Neural progenitor cell (in vitro differentiated cells): ENCODE results near the gene SCGN.

Experiments used
- EZH2 ChIP-seq: fragments of 200-600 bp; sonication (generic); IDR thresholded peaks from 2 replicates; pipeline ENCODE4 v1.6.1; 2017; ENCODE audit warnings: antibody characterized with exemption, mild to moderate bottlenecking, moderate library complexity
- EZH2phosphoT487 ChIP-seq: fragments of 200-600 bp; sonication (generic); IDR thresholded peaks from 2 replicates; pipeline ENCODE4 v1.6.1; 2017; ENCODE audit warnings: antibody characterized with exemption
- TF ChIP-seq, protein P1 (sequence below): fragments of 200-600 bp; sonication (generic); IDR thresholded peaks from 2 replicates; pipeline ENCODE4 v1.5.1; 2017; ENCODE audit warnings: antibody characterized with exemption, mild to moderate bottlenecking

DNA sequence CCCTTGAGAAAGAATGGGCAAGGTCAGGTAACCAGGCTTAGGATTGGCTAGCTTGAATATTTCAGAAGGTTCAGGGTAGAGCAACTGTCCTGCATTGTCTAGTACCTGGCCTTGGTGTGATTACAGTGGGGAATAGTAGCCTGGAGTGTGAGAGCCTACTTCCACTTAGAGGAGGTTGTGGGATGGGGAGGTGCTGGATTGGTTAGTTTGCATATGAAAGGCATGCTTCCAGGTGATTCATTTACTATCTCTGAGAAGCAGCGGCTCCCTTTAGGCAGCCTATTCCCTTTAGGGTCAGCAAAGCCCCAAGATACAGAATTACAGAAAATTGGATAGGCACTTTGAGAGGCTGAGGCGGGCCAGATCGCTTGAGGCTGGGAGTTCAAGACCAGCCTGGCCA lies 25.0 kb upstream of the SCGN start:
- TF ChIP-seq, protein P1, sequence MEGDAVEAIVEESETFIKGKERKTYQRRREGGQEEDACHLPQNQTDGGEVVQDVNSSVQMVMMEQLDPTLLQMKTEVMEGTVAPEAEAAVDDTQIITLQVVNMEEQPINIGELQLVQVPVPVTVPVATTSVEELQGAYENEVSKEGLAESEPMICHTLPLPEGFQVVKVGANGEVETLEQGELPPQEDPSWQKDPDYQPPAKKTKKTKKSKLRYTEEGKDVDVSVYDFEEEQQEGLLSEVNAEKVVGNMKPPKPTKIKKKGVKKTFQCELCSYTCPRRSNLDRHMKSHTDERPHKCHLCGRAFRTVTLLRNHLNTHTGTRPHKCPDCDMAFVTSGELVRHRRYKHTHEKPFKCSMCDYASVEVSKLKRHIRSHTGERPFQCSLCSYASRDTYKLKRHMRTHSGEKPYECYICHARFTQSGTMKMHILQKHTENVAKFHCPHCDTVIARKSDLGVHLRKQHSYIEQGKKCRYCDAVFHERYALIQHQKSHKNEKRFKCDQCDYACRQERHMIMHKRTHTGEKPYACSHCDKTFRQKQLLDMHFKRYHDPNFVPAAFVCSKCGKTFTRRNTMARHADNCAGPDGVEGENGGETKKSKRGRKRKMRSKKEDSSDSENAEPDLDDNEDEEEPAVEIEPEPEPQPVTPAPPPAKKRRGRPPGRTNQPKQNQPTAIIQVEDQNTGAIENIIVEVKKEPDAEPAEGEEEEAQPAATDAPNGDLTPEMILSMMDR = no peak
- TF ChIP-seq EZH2phosphoT487 (no peak), EZH2 (no peak)
